ENCODE measurements around the gene ATP1A2.

The ATP1A2 gene

GRCh38 chr1:160121388-160121787, 5.8 kb downstream of the ATP1A2 start:
- Histone ChIP-seq H4K12ac (ENCODE audit: low read depth, low read length) (no peak overlapping the region), H3K9ac (ENCODE audit: low read length) (no peak overlapping the region), H3K79me1 (ENCODE audit: low read length) (no peaks in the 10 kb centered on the region), H2BK12ac (ENCODE audit: low read length) (no peak overlapping the region), H3K27ac (ENCODE audit: low read depth, low read length) (no peak overlapping the region), H4K8ac (ENCODE audit: low read depth, low read length) (no peak overlapping the region), H3K18ac (ENCODE audit: low read length) (no peak overlapping the region), H3K9me3 (ENCODE audit: insufficient read depth, low read depth, low read length) (no peaks in the 10 kb centered on the region), H3K4me1 (ENCODE audit: control insufficient read depth in 1 of 2, insufficient read depth in 2 of 2, low read length in 2 of 2) (peaks cover 5 to 10% of the 10 kb centered on the region in 2 experiments), H3K14ac (ENCODE audit: low read length) (no peak overlapping the region), H3K4me2 (ENCODE audit: low read length) (no peak overlapping the region), H2BK5ac (ENCODE audit: low read depth, low read length, poor library complexity) (no peak overlapping the region), H3K36me3 (ENCODE audit: control insufficient read depth in 1 of 2, insufficient read depth in 2 of 2, low read length in 2 of 2) (no peaks in the 10 kb centered on the region), H3K27me3 (ENCODE audit: insufficient read depth, low read length) (no peaks in the 10 kb centered on the region), H3K4me3 (ENCODE audit: low read depth, low read length) (no peak overlapping the region), H4K91ac (ENCODE audit: low read depth, low read length) (no peak overlapping the region), H2AFZ (ENCODE audit: insufficient read depth, low read length, poor library complexity) (no peak overlapping the region), H2BK120ac (ENCODE audit: insufficient read depth, low read length, poor library complexity) (no peak overlapping the region), H3K79me2 (ENCODE audit: control insufficient read depth, insufficient read depth, low read length, poor library complexity) (no peaks in the 10 kb centered on the region), H3K4ac (ENCODE audit: low read depth, low read length) (no peak overlapping the region), H3K23ac (ENCODE audit: low read length) (no peak overlapping the region), H2AK5ac (ENCODE audit: low read length) (no peak overlapping the region)
- no CpG with 5 or more reads among the region's 1 CpG for WGBS (ENCODE audit: extremely low coverage, insufficient coverage, insufficient read length)
- no peak for DNase-seq

DNA sequence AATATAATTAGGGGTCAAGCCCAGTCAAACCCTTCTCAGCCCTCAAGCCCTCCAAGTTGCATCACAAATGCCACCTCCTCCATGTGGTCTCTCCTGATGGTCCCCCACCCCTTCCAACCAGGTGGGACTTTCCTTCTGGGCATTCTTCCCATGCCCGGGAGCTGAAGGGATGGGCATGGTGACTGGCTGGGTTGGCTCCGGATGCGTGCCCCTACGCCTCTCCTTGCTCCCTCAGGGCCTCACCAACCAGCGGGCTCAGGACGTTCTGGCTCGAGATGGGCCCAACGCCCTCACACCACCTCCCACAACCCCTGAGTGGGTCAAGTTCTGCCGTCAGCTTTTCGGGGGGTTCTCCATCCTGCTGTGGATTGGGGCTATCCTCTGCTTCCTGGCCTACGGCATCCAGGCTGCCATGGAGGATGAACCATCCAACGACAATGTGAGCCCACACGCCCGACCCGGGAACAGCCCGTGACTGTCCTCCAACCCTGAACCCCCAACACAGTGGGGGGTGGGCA, 7.5 kb downstream of the ATP1A2 start:
- Histone ChIP-seq H2BK5ac (ENCODE audit: low read depth, low read length, poor library complexity) (no peak overlapping the region), H3K9me3 (ENCODE audit: insufficient read depth, low read depth, low read length) (no peaks in the 10 kb centered on the region), H3K27me3 (ENCODE audit: insufficient read depth, low read length) (no peaks in the 10 kb centered on the region), H3K9ac (ENCODE audit: low read length) (no peak overlapping the region), H2BK12ac (ENCODE audit: low read length) (no peak overlapping the region), H4K12ac (ENCODE audit: low read depth, low read length) (no peak overlapping the region), H3K18ac (ENCODE audit: low read length) (no peak overlapping the region), H4K8ac (ENCODE audit: low read depth, low read length) (no peak overlapping the region), H3K4ac (ENCODE audit: low read depth, low read length) (no peak overlapping the region), H3K4me1 (ENCODE audit: control insufficient read depth in 1 of 2, insufficient read depth in 2 of 2, low read length in 2 of 2) (peaks cover 5 to 10% of the 10 kb centered on the region in 2 experiments), H3K27ac (ENCODE audit: low read depth, low read length) (no peak overlapping the region), H2AK5ac (ENCODE audit: low read length) (no peak overlapping the region), H2BK120ac (ENCODE audit: insufficient read depth, low read length, poor library complexity) (no peak overlapping the region), H4K91ac (ENCODE audit: low read depth, low read length) (no peak overlapping the region), H3K79me1 (ENCODE audit: low read length) (no peaks in the 10 kb centered on the region), H3K4me2 (ENCODE audit: low read length) (no peak overlapping the region), H3K23ac (ENCODE audit: low read length) (no peak overlapping the region), H3K36me3 (ENCODE audit: control insufficient read depth in 1 of 2, insufficient read depth in 2 of 2, low read length in 2 of 2) (no peaks in the 10 kb centered on the region), H3K14ac (ENCODE audit: low read length) (no peak overlapping the region), H3K4me3 (ENCODE audit: low read depth, low read length) (no peak overlapping the region), H3K79me2 (ENCODE audit: control insufficient read depth, insufficient read depth, low read length, poor library complexity) (no peaks in the 10 kb centered on the region), H2AFZ (ENCODE audit: insufficient read depth, low read length, poor library complexity) (no peak overlapping the region)
- no CpG with 5 or more reads among the region's 16 CpGs for WGBS (ENCODE audit: extremely low coverage, insufficient coverage, insufficient read length)
- DNase-seq, result no peak

DNA sequence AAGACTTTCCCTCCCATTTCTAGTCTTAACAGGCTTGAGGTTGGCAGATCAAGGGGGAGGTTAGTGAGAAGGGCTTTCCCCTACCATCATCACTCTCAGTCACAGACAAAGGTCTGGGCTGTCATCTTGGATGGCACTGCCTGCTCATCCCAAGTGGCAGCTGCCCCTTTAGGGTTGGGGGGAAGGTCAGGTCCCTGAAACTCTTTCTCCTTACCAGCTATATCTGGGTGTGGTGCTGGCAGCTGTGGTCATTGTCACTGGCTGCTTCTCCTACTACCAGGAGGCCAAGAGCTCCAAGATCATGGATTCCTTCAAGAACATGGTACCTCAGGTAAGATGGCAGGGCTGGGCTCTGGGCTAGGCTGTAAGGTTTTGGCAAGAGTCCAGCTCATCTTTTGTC, 8.2 kb downstream of the ATP1A2 start:
- no peak overlapping the region for H4K12ac ChIP-seq (ENCODE audit: low read depth, low read length)
- no peak overlapping the region for H4K8ac ChIP-seq (ENCODE audit: low read depth, low read length)
- H3K4ac ChIP-seq (ENCODE audit: low read depth, low read length), result no peak overlapping the region
- no peak overlapping the region for H2AFZ ChIP-seq (ENCODE audit: insufficient read depth, low read length, poor library complexity)
- no peak overlapping the region for H2BK5ac ChIP-seq (ENCODE audit: low read depth, low read length, poor library complexity)
- H3K27me3 ChIP-seq (ENCODE audit: insufficient read depth, low read length), result no peaks in the 10 kb centered on the region
- no peak overlapping the region for H3K18ac ChIP-seq (ENCODE audit: low read length)
- no peak overlapping the region for H3K4me2 ChIP-seq (ENCODE audit: low read length)
- no peak overlapping the region for H2BK120ac ChIP-seq (ENCODE audit: insufficient read depth, low read length, poor library complexity)
- H3K79me2 ChIP-seq (ENCODE audit: control insufficient read depth, insufficient read depth, low read length, poor library complexity), result no peaks in the 10 kb centered on the region
- H3K4me1 ChIP-seq (ENCODE audit: control insufficient read depth in 1 of 2, insufficient read depth in 2 of 2, low read length in 2 of 2), result peaks cover 5 to 10% of the 10 kb centered on the region in 2 experiments
- H2BK12ac ChIP-seq (ENCODE audit: low read length), result no peak overlapping the region
- no peaks in the 10 kb centered on the region for H3K9me3 ChIP-seq (ENCODE audit: insufficient read depth, low read depth, low read length)
- no peak overlapping the region for H3K4me3 ChIP-seq (ENCODE audit: low read depth, low read length)
- H3K79me1 ChIP-seq (ENCODE audit: low read length), result no peaks in the 10 kb centered on the region
- no peak overlapping the region for H3K27ac ChIP-seq (ENCODE audit: low read depth, low read length)
- no peak overlapping the region for H2AK5ac ChIP-seq (ENCODE audit: low read length)
- no peak overlapping the region for H3K9ac ChIP-seq (ENCODE audit: low read length)
- no peak overlapping the region for H4K91ac ChIP-seq (ENCODE audit: low read depth, low read length)
- DNase-seq, result no peak
- H3K23ac ChIP-seq (ENCODE audit: low read length), result no peak overlapping the region
- H3K14ac ChIP-seq (ENCODE audit: low read length), result no peak overlapping the region
- H3K36me3 ChIP-seq (ENCODE audit: control insufficient read depth in 1 of 2, insufficient read depth in 2 of 2, low read length in 2 of 2), result no peaks in the 10 kb centered on the region

DNA sequence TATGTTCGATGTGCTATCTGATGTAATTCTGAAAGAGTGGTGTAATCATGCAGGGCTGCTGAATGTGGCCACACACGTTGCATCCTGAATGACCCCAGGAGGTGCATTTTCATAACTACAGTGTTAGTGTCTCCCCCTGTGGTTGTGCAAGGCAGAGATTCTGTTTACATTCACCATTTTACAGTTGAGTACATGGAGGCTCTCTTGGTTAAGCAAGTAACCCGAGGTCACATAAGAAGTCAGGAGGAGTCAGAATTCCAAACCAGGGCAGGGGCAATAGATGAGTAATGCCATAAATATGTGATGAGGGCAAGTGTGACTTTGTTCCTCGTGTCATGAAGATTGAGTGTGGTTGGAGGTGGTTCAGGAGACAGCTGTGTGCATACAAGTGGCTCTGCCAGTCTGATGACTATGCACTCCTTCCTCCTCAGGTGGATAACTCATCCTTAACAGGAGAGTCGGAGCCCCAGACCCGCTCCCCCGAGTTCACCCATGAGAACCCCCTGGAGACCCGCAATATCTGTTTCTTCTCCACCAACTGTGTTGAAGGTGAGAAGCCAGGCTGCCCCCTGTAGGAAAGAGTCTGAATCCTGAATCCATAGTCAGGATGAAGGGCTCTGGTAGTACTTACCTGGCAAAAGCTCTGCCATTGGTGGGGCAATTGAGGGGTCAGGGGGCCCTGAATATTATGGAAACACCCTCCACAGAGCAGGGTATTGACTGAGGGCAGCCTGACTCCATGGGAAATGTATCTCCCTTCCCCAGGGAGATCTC, 9.3 kb downstream of the ATP1A2 start:
- Histone ChIP-seq H3K79me2 (ENCODE audit: control insufficient read depth, insufficient read depth, low read length, poor library complexity) (no peaks in the 10 kb centered on the region), H3K4me3 (ENCODE audit: low read depth, low read length) (no peak overlapping the region), H3K27ac (ENCODE audit: low read depth, low read length) (no peak overlapping the region), H3K18ac (ENCODE audit: low read length) (no peak overlapping the region), H3K4ac (ENCODE audit: low read depth, low read length) (no peak overlapping the region), H2BK12ac (ENCODE audit: low read length) (no peak overlapping the region), H3K14ac (ENCODE audit: low read length) (no peak overlapping the region), H3K9ac (ENCODE audit: low read length) (no peak overlapping the region), H2AFZ (ENCODE audit: insufficient read depth, low read length, poor library complexity) (no peak overlapping the region), H2BK5ac (ENCODE audit: low read depth, low read length, poor library complexity) (no peak overlapping the region), H3K23ac (ENCODE audit: low read length) (no peak overlapping the region), H3K79me1 (ENCODE audit: low read length) (no peaks in the 10 kb centered on the region), H3K4me1 (ENCODE audit: control insufficient read depth in 1 of 2, insufficient read depth in 2 of 2, low read length in 2 of 2) (peaks cover 5 to 10% of the 10 kb centered on the region in 2 experiments), H4K91ac (ENCODE audit: low read depth, low read length) (no peak overlapping the region), H3K36me3 (ENCODE audit: control insufficient read depth in 1 of 2, insufficient read depth in 2 of 2, low read length in 2 of 2) (no peaks in the 10 kb centered on the region), H3K4me2 (ENCODE audit: low read length) (no peak overlapping the region), H3K9me3 (ENCODE audit: insufficient read depth, low read depth, low read length) (no peaks in the 10 kb centered on the region), H4K8ac (ENCODE audit: low read depth, low read length) (no peak overlapping the region), H3K27me3 (ENCODE audit: insufficient read depth, low read length) (no peaks in the 10 kb centered on the region), H4K12ac (ENCODE audit: low read depth, low read length) (no peak overlapping the region), H2AK5ac (ENCODE audit: low read length) (no peak overlapping the region), H2BK120ac (ENCODE audit: insufficient read depth, low read length, poor library complexity) (no peak overlapping the region)
- DNase-seq, result peak; percentile 86 to 95
- no CpG with 5 or more reads among the region's 8 CpGs for WGBS (ENCODE audit: extremely low coverage, insufficient coverage, insufficient read length)

Data from trophoblast cell (in vitro differentiated cells and primary cell).